Thymus (tissue), 14 donors: ENCODE results near the gene TCERG1L. TPM values are rescaled to one million over a fixed set of nuclear protein-coding genes. Genes with fewer than 3 reads are reported as not detected.

Experiments used
- DNase-seq, 9 donors: peaks; one replicate each; pipeline ENCODE4 v3.0.0-alpha.2; 2013; ENCODE audit warnings: low spot score in 9 of 9, low read depth in 6 of 9, missing footprints in 1 of 9
- H3K27ac ChIP-seq, 2 donors: one replicate each; pipeline ENCODE4 v1.5.1; 2013; ENCODE audit warnings: control low read depth in 1 of 2, low read depth in 1 of 2, low read length in 1 of 2, mild to moderate bottlenecking in 1 of 2, moderate library complexity in 1 of 2
- H3K27me3 ChIP-seq, 2 donors: one replicate each; pipeline ENCODE4 v1.5.1; 2013; ENCODE audit warnings: low read length in 1 of 2; ENCODE audit not compliant: control insufficient read depth in 2 of 2, insufficient read depth in 1 of 2
- H3K36me3 ChIP-seq, 2 donors: one replicate each; pipeline ENCODE4 v1.5.1; 2013; ENCODE audit warnings: low read length in 1 of 2, mild to moderate bottlenecking in 1 of 2, moderate library complexity in 1 of 2; ENCODE audit not compliant: control insufficient read depth in 2 of 2, insufficient read depth in 2 of 2
- H3K4me1 ChIP-seq, 2 donors: one replicate each; pipeline ENCODE4 v1.5.1; 2013; ENCODE audit warnings: low read length in 2 of 2; ENCODE audit not compliant: control insufficient read depth in 2 of 2, insufficient read depth in 2 of 2
- H3K4me3 ChIP-seq, 2 donors: one replicate each; pipeline ENCODE4 v1.5.1; 2013; ENCODE audit warnings: low read length in 2 of 2, control low read depth in 1 of 2, mild to moderate bottlenecking in 1 of 2
- H3K9me3 ChIP-seq, 2 donors: one replicate each; pipeline ENCODE4 v1.5.1; 2013; ENCODE audit warnings: low read length in 1 of 2, mild to moderate bottlenecking in 1 of 2; ENCODE audit not compliant: control insufficient read depth in 2 of 2, insufficient read depth in 1 of 2
- WGBS: extraction: QIAGEN DNeasy Blood & Tissue Kit; methylation state at CpG from one replicate; pipeline ENCODE4 v1.1.7; 2013; 5-methylcytosine and 5-hydroxymethylcytosine counted together
- long read RNA-seq, 10 donors: transcript quantifications; one replicate each; lab custom pipeline, GENCODE V29; 2026
- polyA plus RNA-seq: library from polyadenylated mRNA; stranded (reverse); fragments of 200-250 nt; gene quantifications from one replicate; pipeline ENCODE4 v1.2.3, GENCODE V29; 2013
- total RNA-seq: library from RNA; stranded (reverse); fragments of 120-200 nt; gene quantifications from one replicate; pipeline ENCODE4 v1.2.4, GENCODE V29; 2013
- donor health status: healthy.

The TCERG1L gene
- total RNA-seq (0.52 TPM), polyA plus RNA-seq (1.5 TPM)
- long read RNA-seq, donor 1: 0 reads
- long read RNA-seq, donor 2: 0 reads
- long read RNA-seq, donor 3: 0 reads
- long read RNA-seq, donor 4: 0 reads
- long read RNA-seq, donor 5: 0 reads
- long read RNA-seq, donor 6: 0 reads
- long read RNA-seq, donor 7: 0 reads
- long read RNA-seq, donor 8: 0 reads
- long read RNA-seq, donor 9: 0 reads
- long read RNA-seq, donor 10: 0 reads

GRCh38 chr10:131311661-131312477, at the start of gene TCERG1L:
TCERG1L (minus strand) TSS chr10:131311721; CDS start chr10:131311635, 86 bp downstream.
- no peak for DNase-seq
- H3K36me3 ChIP-seq: no peaks in the 10 kb centered on the region
- peaks cover 43 to 45% of the 10 kb centered on the region in 2 donors for H3K27me3 ChIP-seq
- peak within 1 kb of the TSS in 1 of 2 donors; percentile 27 for H3K4me3 ChIP-seq
- H3K9me3 ChIP-seq: no peaks in the 10 kb centered on the region
- no peak within 1 kb of the TSS for H3K27ac ChIP-seq
- no peaks in the 10 kb centered on the region for H3K4me1 ChIP-seq
- 3% methylated on average over 103 of the region's 104 CpGs for WGBS

- H3K4me1 ChIP-seq: no peaks in the 10 kb centered on the region
- no peaks in the 10 kb centered on the region for H3K9me3 ChIP-seq
- H3K36me3 ChIP-seq: no peaks in the 10 kb centered on the region
- H3K4me3 ChIP-seq: no peak overlapping the region
- H3K27ac ChIP-seq: no peak overlapping the region
- no peak for DNase-seq
- 63% methylated on average over 13 of the region's 13 CpGs for WGBS
- H3K27me3 ChIP-seq: no peaks in the 10 kb centered on the region
Measured at GRCh38 chr10:131358741-131359442, 47.4 kb upstream of the TCERG1L start.

- Histone ChIP-seq H3K27ac (no peak overlapping the region), H3K27me3 (no peaks in the 10 kb centered on the region), H3K9me3 (peaks cover 0 to 3% of the 10 kb centered on the region in 2 donors), H3K4me1 (no peaks in the 10 kb centered on the region), H3K36me3 (no peaks in the 10 kb centered on the region), H3K4me3 (no peak overlapping the region)
- no peak for DNase-seq
- WGBS: 94% methylated on average over 7 of the region's 7 CpGs
Measured at GRCh38 chr10:131356442-131356841, 44.9 kb upstream of the TCERG1L start.

GRCh38 chr10:131355881-131356280, 44.4 kb upstream of the TCERG1L start:
- no peaks in the 10 kb centered on the region for H3K36me3 ChIP-seq
- H3K4me1 ChIP-seq: no peaks in the 10 kb centered on the region
- WGBS: 89% methylated on average over 4 of the region's 4 CpGs
- no peak for DNase-seq
- no peak overlapping the region for H3K27ac ChIP-seq
- peaks cover 0 to 3% of the 10 kb centered on the region in 2 donors for H3K9me3 ChIP-seq
- H3K4me3 ChIP-seq: no peak overlapping the region
- no peaks in the 10 kb centered on the region for H3K27me3 ChIP-seq

- no peaks in the 10 kb centered on the region for H3K4me1 ChIP-seq
- no peak for DNase-seq
Measured at GRCh38 chr10:131355056-131355455, 43.5 kb upstream of the TCERG1L start.

GRCh38 chr10:131354380-131354779, 42.9 kb upstream of the TCERG1L start:
- Histone ChIP-seq H3K4me3 (no peak overlapping the region), H3K9me3 (peaks cover 0 to 7% of the 10 kb centered on the region in 2 donors), H3K36me3 (no peaks in the 10 kb centered on the region), H3K4me1 (no peaks in the 10 kb centered on the region), H3K27ac (no peak overlapping the region), H3K27me3 (no peaks in the 10 kb centered on the region)
- 70% methylated on average over 9 of the region's 9 CpGs for WGBS
- no peak for DNase-seq

More at GRCh38 chr10:131355056-131355455, 43.5 kb upstream of the TCERG1L start:
- Histone ChIP-seq H3K4me3 (no peak overlapping the region), H3K27me3 (no peaks in the 10 kb centered on the region), H3K27ac (no peak overlapping the region), H3K36me3 (no peaks in the 10 kb centered on the region), H3K9me3 (peaks cover 0 to 3% of the 10 kb centered on the region in 2 donors)
- 93% methylated on average over 8 of the region's 8 CpGs for WGBS

GRCh38 chr10:131352765-131353290, 41.3 kb upstream of the TCERG1L start:
- no peaks in the 10 kb centered on the region for H3K4me1 ChIP-seq
- whole genome bisulfite sequencing: 92% methylated on average over 7 of the region's 7 CpGs
- H3K36me3 ChIP-seq: no peaks in the 10 kb centered on the region

GRCh38 chr10:131350660-131351059, 39.1 kb upstream of the TCERG1L start:
- H3K4me1 ChIP-seq: no peaks in the 10 kb centered on the region
- 76% methylated on average over 10 of the region's 10 CpGs for WGBS
- H3K27me3 ChIP-seq: no peaks in the 10 kb centered on the region
- no peaks in the 10 kb centered on the region for H3K36me3 ChIP-seq
- no peak overlapping the region for H3K4me3 ChIP-seq
- peaks cover 0 to 17% of the 10 kb centered on the region in 2 donors for H3K9me3 ChIP-seq
- DNase-seq: no peak
- no peak overlapping the region for H3K27ac ChIP-seq

More at GRCh38 chr10:131352765-131353290, 41.3 kb upstream of the TCERG1L start:
- peaks cover 0 to 13% of the 10 kb centered on the region in 2 donors for H3K9me3 ChIP-seq
- H3K27me3 ChIP-seq: no peaks in the 10 kb centered on the region
- no peak overlapping the region for H3K27ac ChIP-seq
- H3K4me3 ChIP-seq: no peak overlapping the region
- DNase-seq: no peak
